ENCODE results near the gene PICK1.

PICK1 gene

DNA sequence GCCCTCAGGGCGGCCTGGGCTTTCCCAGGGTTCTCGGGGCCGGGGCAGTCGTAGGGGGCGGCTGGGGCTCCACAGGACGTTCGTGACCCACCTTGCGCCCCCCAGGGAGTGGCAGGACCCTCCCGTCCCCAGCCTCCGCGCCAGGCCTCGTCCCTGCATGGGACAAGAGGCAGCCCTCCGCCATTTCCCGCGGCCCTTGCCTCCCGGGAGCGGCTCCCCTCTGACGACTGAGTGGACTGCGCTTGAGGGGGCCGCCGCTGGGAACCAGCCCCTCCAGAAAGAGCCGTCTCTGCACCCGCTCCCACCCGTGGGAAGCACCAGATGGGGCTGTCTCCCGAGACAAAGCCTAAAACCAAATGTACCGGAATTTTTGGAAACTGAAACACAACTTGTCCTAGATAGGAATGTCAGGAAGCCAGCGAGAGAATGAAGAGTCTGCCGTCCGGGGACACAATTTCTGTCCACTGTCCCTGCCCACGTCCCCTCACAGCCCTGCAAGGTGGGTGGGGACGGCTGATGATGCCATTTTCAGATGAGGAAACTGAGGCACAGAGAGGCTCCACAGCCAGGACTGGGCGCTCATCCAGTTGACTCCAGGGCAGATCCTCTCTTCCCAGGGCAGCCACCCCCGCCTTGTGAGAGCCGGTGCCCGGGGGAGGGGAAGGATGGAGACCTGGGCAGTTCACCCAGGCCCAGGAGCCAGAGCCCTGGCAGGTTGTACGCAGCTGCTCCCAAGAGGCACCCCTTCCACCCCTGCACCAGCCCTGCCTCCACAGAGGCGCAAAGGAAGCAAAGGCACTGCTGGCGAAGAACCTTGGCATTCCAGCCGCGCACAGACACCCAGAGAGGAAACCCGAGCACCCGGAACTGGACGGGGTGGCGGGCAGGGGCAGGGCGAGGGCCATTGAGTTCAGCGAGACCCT is 18.1 kb upstream of the PICK1 start:
- no peak for DNase-seq (ENCODE audit: low read depth)
- TF ChIP-seq, protein P1, sequence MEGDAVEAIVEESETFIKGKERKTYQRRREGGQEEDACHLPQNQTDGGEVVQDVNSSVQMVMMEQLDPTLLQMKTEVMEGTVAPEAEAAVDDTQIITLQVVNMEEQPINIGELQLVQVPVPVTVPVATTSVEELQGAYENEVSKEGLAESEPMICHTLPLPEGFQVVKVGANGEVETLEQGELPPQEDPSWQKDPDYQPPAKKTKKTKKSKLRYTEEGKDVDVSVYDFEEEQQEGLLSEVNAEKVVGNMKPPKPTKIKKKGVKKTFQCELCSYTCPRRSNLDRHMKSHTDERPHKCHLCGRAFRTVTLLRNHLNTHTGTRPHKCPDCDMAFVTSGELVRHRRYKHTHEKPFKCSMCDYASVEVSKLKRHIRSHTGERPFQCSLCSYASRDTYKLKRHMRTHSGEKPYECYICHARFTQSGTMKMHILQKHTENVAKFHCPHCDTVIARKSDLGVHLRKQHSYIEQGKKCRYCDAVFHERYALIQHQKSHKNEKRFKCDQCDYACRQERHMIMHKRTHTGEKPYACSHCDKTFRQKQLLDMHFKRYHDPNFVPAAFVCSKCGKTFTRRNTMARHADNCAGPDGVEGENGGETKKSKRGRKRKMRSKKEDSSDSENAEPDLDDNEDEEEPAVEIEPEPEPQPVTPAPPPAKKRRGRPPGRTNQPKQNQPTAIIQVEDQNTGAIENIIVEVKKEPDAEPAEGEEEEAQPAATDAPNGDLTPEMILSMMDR (IDR thresholded peaks at IDR 0.05; ENCODE audit: low read depth, low read length), result no peak
- TF ChIP-seq MYC (IDR thresholded peaks at IDR 0.05; ENCODE audit: low read depth, low read length), result no peak
- TF ChIP-seq, protein P2, sequence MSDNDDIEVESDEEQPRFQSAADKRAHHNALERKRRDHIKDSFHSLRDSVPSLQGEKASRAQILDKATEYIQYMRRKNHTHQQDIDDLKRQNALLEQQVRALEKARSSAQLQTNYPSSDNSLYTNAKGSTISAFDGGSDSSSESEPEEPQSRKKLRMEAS (IDR thresholded peaks at IDR 0.05; ENCODE audit: low read depth, low read length), result no peak
- no peak for TF ChIP-seq POLR2A (IDR thresholded peaks at IDR 0.05; ENCODE audit: extremely low read depth, insufficient read length)
- H3K4me3 ChIP-seq (ENCODE audit: low read depth, low read length), result no peak overlapping the region

DNA sequence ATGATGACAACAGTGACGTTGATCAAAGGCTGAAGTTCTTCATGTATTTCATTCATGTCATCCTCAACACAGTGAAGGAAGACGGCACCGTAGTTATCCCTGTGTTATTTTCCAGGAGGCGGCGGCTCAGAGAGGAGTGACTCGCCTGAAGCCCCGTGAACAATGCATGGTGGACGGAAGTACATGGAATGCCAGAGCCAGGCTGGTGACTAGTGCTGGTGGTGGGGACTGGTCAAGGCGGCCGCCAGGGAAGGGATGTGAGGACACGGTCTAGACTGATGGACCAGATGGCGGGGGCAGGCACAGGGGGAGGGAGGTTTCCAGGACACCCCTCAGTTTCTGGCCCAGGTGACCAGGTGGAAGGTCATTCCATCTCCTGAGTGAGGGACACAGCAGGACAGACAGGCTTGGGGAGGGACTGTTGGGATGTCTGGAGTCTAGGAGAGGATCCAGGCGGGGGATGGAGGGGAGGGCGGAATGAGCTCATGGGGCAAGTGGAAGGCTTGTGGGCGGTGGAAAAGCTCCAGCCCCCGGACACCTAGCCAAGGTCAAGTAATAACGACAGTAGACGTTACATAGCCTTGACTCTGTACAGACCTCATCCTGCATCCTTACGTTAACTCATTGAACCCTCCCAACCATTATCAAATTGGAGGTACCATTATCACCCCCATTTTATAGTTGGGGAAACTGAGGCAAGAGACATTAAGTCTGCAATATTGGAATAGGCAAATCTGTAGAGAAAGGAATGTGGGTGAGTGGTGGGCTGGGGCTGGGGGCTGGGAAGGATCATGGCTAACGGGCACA is 16.0 kb upstream of the PICK1 start:
- TF ChIP-seq MYC (IDR thresholded peaks at IDR 0.05; ENCODE audit: low read depth, low read length) (no peak), POLR2A (IDR thresholded peaks at IDR 0.05; ENCODE audit: extremely low read depth, insufficient read length) (no peak)
- TF ChIP-seq, protein P1 (IDR thresholded peaks at IDR 0.05; ENCODE audit: low read depth, low read length), result no peak
- DNase-seq (ENCODE audit: low read depth), result no peak
- H3K4me3 ChIP-seq (ENCODE audit: low read depth, low read length), result peak overlapping the region; percentile 9

DNA sequence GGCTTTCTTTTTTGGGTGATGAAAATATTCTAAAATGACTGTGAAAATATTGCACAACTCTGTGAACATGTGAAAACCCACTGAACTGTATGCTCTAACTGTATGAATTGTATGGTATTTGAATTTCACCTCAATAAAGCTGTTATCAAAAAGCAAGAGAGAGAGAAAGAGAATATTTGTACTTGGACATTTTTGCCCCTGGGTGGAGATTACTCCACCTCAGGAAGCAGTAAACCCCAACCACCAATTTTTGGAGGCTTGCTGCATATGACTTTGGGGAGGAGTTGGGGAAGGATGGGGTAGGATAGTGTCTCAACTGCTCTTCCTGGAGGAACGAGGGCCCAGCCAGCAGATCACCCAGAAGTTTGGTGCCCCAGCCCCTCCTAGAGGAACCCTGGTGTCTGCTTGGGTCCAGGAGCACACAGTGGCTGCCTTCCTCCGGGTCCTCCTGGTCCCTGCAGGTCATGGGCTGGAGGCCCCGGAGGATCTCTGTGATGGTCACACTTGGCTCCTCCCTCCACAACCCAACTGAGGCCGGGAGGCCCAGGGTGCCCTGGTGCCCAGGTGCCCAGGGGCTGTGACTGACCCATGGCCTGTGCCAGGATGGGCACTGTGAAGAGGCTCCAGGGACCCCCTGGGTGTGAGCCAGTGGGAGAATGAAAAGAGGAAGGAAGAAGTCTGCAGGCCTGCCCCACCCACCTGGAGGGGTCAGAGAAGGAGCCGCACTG is 15.3 kb upstream of the PICK1 start:
- peak; percentile 78 for DNase-seq (ENCODE audit: low read depth)
- TF ChIP-seq, protein P2 (IDR thresholded peaks at IDR 0.05; ENCODE audit: low read depth, low read length), result no peak
- TF ChIP-seq, protein P1 (IDR thresholded peaks at IDR 0.05; ENCODE audit: low read depth, low read length), result no peak
- peak overlapping the region; percentile 9 for H3K4me3 ChIP-seq (ENCODE audit: low read depth, low read length)

DNA sequence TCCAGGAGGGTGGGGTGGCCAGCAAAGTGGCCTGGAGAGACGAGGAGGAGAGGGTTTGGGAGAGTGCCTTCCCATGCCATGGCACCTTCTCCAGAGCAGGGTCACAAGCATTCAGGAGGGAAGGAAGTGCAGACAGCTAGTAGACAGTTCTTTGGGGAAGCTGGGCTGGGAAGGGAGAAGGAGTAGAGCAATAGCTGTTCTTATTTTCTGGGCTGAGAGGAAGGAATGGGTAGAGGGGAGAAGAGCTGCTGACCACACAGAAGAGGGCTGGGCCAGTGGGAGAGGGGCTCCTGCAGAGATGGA is 14.8 kb upstream of the PICK1 start:
- no peak overlapping the region for H3K4me3 ChIP-seq (ENCODE audit: low read depth, low read length)
- TF ChIP-seq MYC (IDR thresholded peaks at IDR 0.05; ENCODE audit: low read depth, low read length) (no peak), POLR2A (IDR thresholded peaks at IDR 0.05; ENCODE audit: extremely low read depth, insufficient read length) (no peak)
- peak; percentile 39 for DNase-seq (ENCODE audit: low read depth)

DNA sequence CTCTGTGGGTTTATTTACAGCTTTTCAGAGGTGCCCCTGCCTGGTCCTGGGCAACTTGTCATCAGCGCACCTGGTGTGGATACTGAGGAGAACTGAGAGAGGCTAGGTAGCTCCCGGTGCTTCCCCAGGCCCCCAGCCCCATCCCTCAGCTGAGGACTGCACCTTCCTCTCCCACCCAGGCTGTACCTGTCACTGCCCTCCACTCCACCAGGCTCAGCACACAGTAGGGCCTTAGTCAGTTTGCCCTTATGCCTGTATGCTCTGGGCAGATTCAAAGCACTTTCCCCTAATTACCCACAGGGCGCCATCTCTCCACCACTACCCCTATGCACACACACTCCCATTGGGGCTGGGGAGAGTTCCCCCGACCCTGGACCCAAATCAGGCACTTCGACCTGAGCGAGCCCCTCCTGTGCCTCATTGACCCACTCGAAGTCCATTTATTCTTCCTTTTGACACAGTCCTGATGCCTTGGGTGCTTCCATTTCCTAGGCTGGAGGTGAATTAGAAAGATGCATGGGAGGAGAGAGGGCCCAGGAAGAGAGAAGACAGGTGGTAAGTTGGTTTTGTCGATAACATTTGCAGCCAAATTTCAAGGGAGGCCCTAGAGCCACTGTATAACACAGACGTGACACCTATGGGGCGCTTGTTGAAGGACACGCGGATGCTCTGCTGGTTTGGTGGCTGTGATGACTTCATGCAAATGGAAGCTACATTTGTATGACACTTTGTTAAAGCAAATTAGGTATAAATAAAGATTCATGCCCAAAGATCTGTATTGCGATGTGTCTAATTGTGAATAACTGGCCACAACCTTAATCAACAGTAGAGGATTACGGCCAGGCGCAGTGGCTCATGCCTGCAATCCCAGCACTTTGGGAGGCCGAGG is 13.8 kb upstream of the PICK1 start:
- DNase-seq (ENCODE audit: low read depth), result no peak
- H3K4me3 ChIP-seq (ENCODE audit: low read depth, low read length), result no peak overlapping the region
- TF ChIP-seq POLR2A (IDR thresholded peaks at IDR 0.05; ENCODE audit: extremely low read depth, insufficient read length), result no peak

DNA sequence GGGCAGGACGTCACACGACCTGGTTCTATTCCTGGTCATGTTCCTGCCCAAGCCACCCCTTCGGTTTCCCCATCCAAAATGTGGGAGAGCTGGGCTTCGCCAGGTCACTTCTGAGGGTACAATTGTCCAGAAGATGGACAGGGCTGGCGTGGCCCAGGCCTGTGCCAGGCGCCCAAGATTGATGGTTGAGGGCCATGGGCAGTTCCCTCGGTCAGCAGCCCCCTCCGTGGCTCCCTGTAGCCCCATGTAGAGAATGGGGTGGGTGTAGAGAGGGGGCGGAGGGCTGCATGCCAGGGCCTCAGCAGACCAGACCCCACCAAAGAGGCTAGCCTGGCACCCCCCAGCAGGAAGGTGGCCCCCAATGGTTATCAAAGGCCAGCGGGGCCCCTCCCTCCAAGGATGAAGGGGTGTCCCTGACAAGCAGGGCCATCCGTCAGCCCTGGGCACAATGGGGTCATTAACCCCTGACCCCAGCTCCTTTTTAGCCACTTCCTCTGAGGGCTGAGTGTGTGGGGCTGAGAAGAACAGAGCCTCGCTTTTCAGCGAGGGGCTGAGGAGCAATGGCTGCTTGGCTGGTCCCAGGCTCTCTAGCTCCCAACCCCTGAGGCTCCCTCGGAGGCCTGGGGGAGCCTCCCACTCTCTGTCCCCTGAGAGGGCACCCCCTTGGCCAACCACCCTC is 11.0 kb upstream of the PICK1 start:
- DNase-seq (ENCODE audit: low read depth), result no peak
- H3K4me3 ChIP-seq (ENCODE audit: low read depth, low read length), result no peak overlapping the region
- TF ChIP-seq POLR2A (IDR thresholded peaks at IDR 0.05; ENCODE audit: extremely low read depth, insufficient read length) (no peak), MYC (IDR thresholded peaks at IDR 0.05; ENCODE audit: low read depth, low read length) (no peak)
- TF ChIP-seq, protein P1 (IDR thresholded peaks at IDR 0.05; ENCODE audit: low read depth, low read length), result no peak
- TF ChIP-seq, protein P2 (IDR thresholded peaks at IDR 0.05; ENCODE audit: low read depth, low read length), result no peak

Measured in NB4 (cell line).